HG02938 (cell line): ENCODE measurements around the gene CYP3A5.

ENCODE experiments used
- ATAC-seq: cut with Tn5 transposase; IDR thresholded peaks from one replicate; pipeline ENCODE4 v1.9.1; 2021; ENCODE audit warnings: mild to moderate bottlenecking, moderate library complexity; ENCODE audit not compliant: unreplicated experiment

The CYP3A5 gene

GRCh38 chr7:99616359-99617191, 63.2 kb downstream of the CYP3A5 start, which contains the start of gene ZSCAN25:
Gene ZSCAN25, plus strand, starts transcription at chr7:99616946. Its CDS starts 2,661 bp downstream, at chr7:99619607.
- peak; percentile 74 for ATAC-seq

DNA sequence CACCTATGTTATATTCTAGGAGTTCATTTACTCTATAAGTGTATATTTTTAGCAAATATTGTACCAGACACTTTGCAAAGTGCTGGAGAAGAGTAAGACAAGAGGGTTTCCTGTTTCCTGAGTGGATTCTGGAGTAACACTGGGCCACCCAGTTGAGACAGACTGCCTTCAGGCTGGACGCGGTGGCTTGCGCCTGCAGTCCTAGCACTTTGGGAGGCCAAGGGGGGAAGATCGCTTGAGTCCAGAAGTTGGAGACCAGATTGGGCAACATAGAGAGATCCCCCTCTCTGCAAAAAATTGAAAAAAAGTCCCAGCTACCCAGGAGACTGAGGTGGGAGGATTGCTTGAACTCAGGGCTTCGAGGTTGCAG, 63.8 kb downstream of the CYP3A5 start:
- no peak for ATAC-seq

GRCh38 chr7:99614495-99614894, 65.3 kb downstream of the CYP3A5 start:
- ATAC-seq = no peak

DNA sequence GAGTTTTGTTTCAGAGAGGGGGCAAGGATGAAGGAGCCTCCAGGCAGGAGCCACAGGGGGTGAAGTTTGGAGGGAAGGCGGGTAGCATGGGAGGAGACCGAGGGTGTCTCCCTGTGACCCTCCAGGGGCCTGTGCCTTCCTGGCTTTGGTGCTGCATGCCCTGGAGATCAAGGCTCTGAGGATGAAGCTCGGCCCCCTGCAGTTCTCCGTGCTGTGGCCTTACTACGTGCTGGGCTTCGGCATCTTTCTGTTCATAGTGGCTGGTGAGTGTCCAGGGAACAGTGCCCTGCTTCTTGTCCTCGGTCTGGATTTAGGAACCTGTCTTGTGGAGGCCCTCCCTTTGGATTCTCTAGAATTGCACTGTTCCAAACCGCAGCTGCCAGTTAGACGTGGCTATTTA, 72.2 kb downstream of the CYP3A5 start:
- no peak for ATAC-seq

GRCh38 chr7:99606531-99606930, 73.3 kb downstream of the CYP3A5 start:
- no peak for ATAC-seq

- no peak for ATAC-seq
Observed at GRCh38 chr7:99605527-99605926, 74.3 kb downstream of the CYP3A5 start.

- ATAC-seq = no peak
Observed at GRCh38 chr7:99601656-99602310, 78.0 kb downstream of the CYP3A5 start.

- ATAC-seq = no peak
Observed at GRCh38 chr7:99599836-99600235, 80.0 kb downstream of the CYP3A5 start.
